Muscle of leg (tissue), 11 donors: Measurements from ENCODE around the gene MBNL1. TPM values are rescaled to one million over a fixed set of nuclear protein-coding genes. Genes with fewer than 3 reads are reported as not detected.
"Not testable (repeated sequence)": the region's sequence is repeated elsewhere in the genome, so short reads cannot be mapped to it uniquely, and the experiment has no call there.

Experiments
- DNase-seq: peaks from one replicate; pipeline ENCODE4 v3.0.0; 2013
- H3K27ac ChIP-seq: one replicate; pipeline ENCODE4 v1.5.1; 2013; ENCODE audit warnings: mild to moderate bottlenecking, low read length, control low read depth
- H3K27me3 ChIP-seq: one replicate; pipeline ENCODE4 v1.6.1; 2013; ENCODE audit warnings: low read length; ENCODE audit not compliant: control insufficient read depth, insufficient read depth
- H3K36me3 ChIP-seq: one replicate; pipeline ENCODE4 v1.6.1; 2013; ENCODE audit warnings: low read length; ENCODE audit not compliant: control insufficient read depth, insufficient read depth
- H3K4me1 ChIP-seq: one replicate; pipeline ENCODE4 v1.6.1; 2013; ENCODE audit warnings: low read length; ENCODE audit not compliant: control insufficient read depth, insufficient read depth
- H3K4me3 ChIP-seq: one replicate; pipeline ENCODE4 v1.5.1; 2013; ENCODE audit warnings: low read length, control low read depth
- H3K9me3 ChIP-seq: replicated peaks from 2 replicates; pipeline ENCODE4 v1.6.1; 2013; ENCODE audit warnings: low read depth, low read length; ENCODE audit not compliant: control insufficient read depth
- WGBS: methylation state at CpG from one replicate; pipeline ENCODE4 v1.1.5; 2013; ENCODE audit warnings: missing lambda C conversion rate; ENCODE audit not compliant: insufficient coverage; 5-methylcytosine and 5-hydroxymethylcytosine counted together
- polyA plus RNA-seq, 8 donors: library from polyadenylated mRNA; unstranded; fragments of 120-200 nt; gene quantifications; one replicate each; pipeline versions ENCODE4 v1.2.1 to v1.2.3, GENCODE V29; 2013; ENCODE audit warnings: inconsistent platforms in 1 of 8, low replicate concordance in 1 of 8; ENCODE audit not compliant: insufficient read length in 8 of 8, insufficient read depth in 1 of 8
- total RNA-seq: library from RNA; stranded (reverse); fragments of 120-200 nt; gene quantifications from one replicate; pipeline ENCODE4 v1.2.4, GENCODE V29; 2013

MBNL1 gene
- total and polyA plus RNA-seq, 9 donors = 37.6 to 87.4 (median 51.5) TPM

- H3K27me3 ChIP-seq = no peaks in the 10 kb centered on the region
- no peaks in the 10 kb centered on the region for H3K36me3 ChIP-seq
- H3K27ac ChIP-seq = no peak overlapping the region
- peak; percentile 39 for DNase-seq
- H3K9me3 ChIP-seq = no peaks in the 10 kb centered on the region
- no peaks in the 10 kb centered on the region for H3K4me1 ChIP-seq
- no peak overlapping the region for H3K4me3 ChIP-seq
- no CpG with 5 or more reads among the region's 4 CpGs for WGBS
Measured at GRCh38 chr3:152365766-152366593, 97.3 kb downstream of the MBNL1 start.

GRCh38 chr3:152367192-152367591 lies 98.5 kb downstream of the MBNL1 start:
- no CpG with 5 or more reads among the region's 2 CpGs for WGBS
- H3K27me3 ChIP-seq, H3K4me1 ChIP-seq, H3K36me3 ChIP-seq, H3K9me3 ChIP-seq, H3K4me3 ChIP-seq, H3K27ac ChIP-seq, DNase-seq: not testable (repeated sequence)

GRCh38 chr3:152372633-152373032 lies 103.9 kb downstream of the MBNL1 start:
- not testable (repeated sequence) for H3K27ac ChIP-seq
- WGBS = 97% methylated on average over 4 of the region's 6 CpGs

GRCh38 chr3:152373379-152373778 lies 104.7 kb downstream of the MBNL1 start:
- no peak overlapping the region for H3K4me3 ChIP-seq
- no peaks in the 10 kb centered on the region for H3K27me3 ChIP-seq
- H3K9me3 ChIP-seq = peaks cover 2% of the 10 kb centered on the region
- H3K4me1 ChIP-seq = no peaks in the 10 kb centered on the region
- H3K36me3 ChIP-seq = no peaks in the 10 kb centered on the region
- 100% methylated on average over 2 of the region's 4 CpGs for WGBS
- H3K27ac ChIP-seq = no peak overlapping the region
- no peak for DNase-seq

More at GRCh38 chr3:152372633-152373032, 103.9 kb downstream of the MBNL1 start:
- not testable (repeated sequence) for H3K4me3 ChIP-seq, H3K27me3 ChIP-seq, H3K4me1 ChIP-seq, DNase-seq, H3K36me3 ChIP-seq, H3K9me3 ChIP-seq

- H3K4me3 ChIP-seq = no peak overlapping the region
- DNase-seq = no peak
- no CpG with 5 or more reads among the region's 3 CpGs for WGBS
- H3K36me3 ChIP-seq = peaks cover 3% of the 10 kb centered on the region
- H3K27ac ChIP-seq = no peak overlapping the region
- peaks cover 2% of the 10 kb centered on the region for H3K9me3 ChIP-seq
- H3K27me3 ChIP-seq = no peaks in the 10 kb centered on the region
- H3K4me1 ChIP-seq = no peaks in the 10 kb centered on the region
Measured at GRCh38 chr3:152374262-152374990, 105.7 kb downstream of the MBNL1 start.

- Histone ChIP-seq H3K27ac (no peak overlapping the region), H3K27me3 (no peaks in the 10 kb centered on the region), H3K4me1 (no peaks in the 10 kb centered on the region), H3K9me3 (peaks cover 2% of the 10 kb centered on the region), H3K4me3 (no peak overlapping the region), H3K36me3 (peaks cover 3% of the 10 kb centered on the region)
- no CpG with 5 or more reads among the region's 3 CpGs for WGBS
- DNase-seq = no peak
Measured at GRCh38 chr3:152375546-152375945, 106.8 kb downstream of the MBNL1 start.

GRCh38 chr3:152376351-152377183 lies 107.8 kb downstream of the MBNL1 start:
- H3K9me3 ChIP-seq = peaks cover under 1% of the 10 kb centered on the region
- H3K27me3 ChIP-seq = no peaks in the 10 kb centered on the region
- H3K4me3 ChIP-seq = no peak overlapping the region
- DNase-seq = peak; percentile 76
- peak overlapping the region; percentile 18 for H3K27ac ChIP-seq
- WGBS = 67% methylated on average over 1 of the region's 9 CpGs
- H3K36me3 ChIP-seq = peaks cover 3% of the 10 kb centered on the region
- no peaks in the 10 kb centered on the region for H3K4me1 ChIP-seq

GRCh38 chr3:152377184-152377570 lies 108.4 kb downstream of the MBNL1 start:
- Histone ChIP-seq H3K9me3 (no peaks in the 10 kb centered on the region), H3K4me1 (no peaks in the 10 kb centered on the region), H3K4me3 (no peak overlapping the region), H3K36me3 (peaks cover 3% of the 10 kb centered on the region), H3K27me3 (no peaks in the 10 kb centered on the region), H3K27ac (no peak overlapping the region)
- no CpG with 5 or more reads among the region's 4 CpGs for WGBS
- DNase-seq = no peak

- H3K4me1 ChIP-seq = no peaks in the 10 kb centered on the region
- no peaks in the 10 kb centered on the region for H3K27me3 ChIP-seq
- no peak overlapping the region for H3K27ac ChIP-seq
- WGBS = no CpG with 5 or more reads among the region's 4 CpGs
- H3K9me3 ChIP-seq = no peaks in the 10 kb centered on the region
- DNase-seq = no peak
- peaks cover 3% of the 10 kb centered on the region for H3K36me3 ChIP-seq
- no peak overlapping the region for H3K4me3 ChIP-seq
Measured at GRCh38 chr3:152379415-152380042, 110.8 kb downstream of the MBNL1 start.
